Measurements from ENCODE around the gene IGFL3. TPM values are rescaled to one million over a fixed set of nuclear protein-coding genes. Genes with fewer than 3 reads are reported as not detected.
"Not testable (repeated sequence)": the region's sequence is repeated elsewhere in the genome, so short reads cannot be mapped to it uniquely, and the experiment has no call there.

Gene IGFL3
- total RNA-seq, 1 donor from 2014 or later: not detected

DNA sequence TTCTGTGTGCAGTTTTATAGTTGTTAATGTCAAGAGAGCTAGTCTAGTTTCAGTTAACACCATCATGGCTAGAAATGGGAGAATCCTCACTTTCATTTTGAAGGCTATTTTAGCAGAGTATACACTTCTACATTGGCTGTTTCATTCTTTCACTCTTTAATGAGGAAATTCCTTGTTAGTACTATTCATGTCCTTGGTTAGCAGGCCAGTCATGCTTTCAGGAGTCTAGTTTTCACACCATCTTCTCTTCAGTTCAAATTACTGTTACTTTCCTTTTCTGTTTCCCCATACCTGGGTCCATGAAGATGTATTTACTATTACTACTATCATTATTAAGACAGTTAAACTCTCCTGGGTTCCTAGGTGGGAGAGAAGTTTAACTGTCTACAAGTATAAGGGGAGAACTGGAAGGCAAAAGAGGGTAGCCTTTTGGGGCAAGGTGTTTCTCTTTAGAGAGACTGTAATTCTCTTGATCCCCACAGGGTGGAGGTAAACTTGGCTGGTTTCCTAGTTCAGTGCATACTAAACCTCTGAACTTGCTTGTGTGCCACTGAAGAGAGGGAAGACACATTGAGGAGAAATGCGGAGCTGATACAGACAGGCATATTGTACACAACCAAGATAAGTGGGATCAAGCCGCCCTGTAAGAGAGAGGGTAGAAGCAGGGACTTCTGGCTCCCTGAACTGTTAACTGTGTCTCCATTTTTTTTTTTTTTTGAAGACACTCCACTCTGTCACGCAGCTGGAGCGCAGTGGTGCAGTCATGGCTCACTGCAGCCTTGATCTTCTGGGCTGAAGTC, 42.4 kb downstream of the IGFL3 start:
- peak in 1 of 2 experiments; percentile 58 for DNase-seq (ENCODE audit: low spot score in 2 of 2, unreplicated experiment in 2 of 2)
- Mint-ChIP-seq H3K27me3 (ENCODE audit: low read depth) (peaks cover 19% of the 10 kb centered on the region), H3K9me3 (peaks cover 18% of the 10 kb centered on the region), H3K4me3 (no peak overlapping the region), H3K27ac (no peak overlapping the region), H3K36me3 (peaks cover 9% of the 10 kb centered on the region), H3K4me1 (peaks cover 8% of the 10 kb centered on the region)
- TF ChIP-seq CTCF (IDR thresholded peaks at IDR 0.05; ENCODE audit: unreplicated experiment): peak; percentile 84

- H3K4me1 Mint-ChIP-seq: peaks cover 13% of the 10 kb centered on the region
- no peak overlapping the region for H3K4me3 Mint-ChIP-seq
- TF ChIP-seq CTCF (IDR thresholded peaks at IDR 0.05; ENCODE audit: unreplicated experiment): no peak
- H3K36me3 Mint-ChIP-seq: peaks cover 4% of the 10 kb centered on the region
- H3K9me3 Mint-ChIP-seq: peaks cover 5% of the 10 kb centered on the region
- DNase-seq (ENCODE audit: low spot score in 2 of 2, unreplicated experiment in 2 of 2): no peak
- H3K27ac Mint-ChIP-seq: no peak overlapping the region
- H3K27me3 Mint-ChIP-seq (ENCODE audit: low read depth): peaks cover 34% of the 10 kb centered on the region
These were observed 43.9 kb downstream of the IGFL3 start for GRCh38 chr19:46080561-46080960.

DNA sequence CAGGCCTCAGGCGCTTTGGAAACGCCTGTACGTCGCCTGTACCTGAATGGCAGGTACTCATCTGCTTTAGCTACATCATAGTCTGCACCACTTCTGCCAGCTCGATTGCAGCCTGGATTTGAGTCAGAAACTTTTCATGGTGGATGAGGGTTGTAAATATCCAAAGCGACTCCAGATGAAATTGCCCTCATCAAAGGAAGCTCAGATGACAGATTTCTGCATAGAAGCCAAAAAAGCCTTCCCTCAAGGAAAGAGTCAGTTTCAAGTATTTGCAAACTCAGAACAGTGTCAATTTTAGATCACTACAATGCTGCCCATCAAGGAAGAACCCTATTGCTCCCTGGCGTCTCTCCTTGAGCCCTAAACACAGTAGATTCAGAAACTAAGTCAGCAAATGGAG, 44.9 kb downstream of the IGFL3 start:
- H3K4me1 Mint-ChIP-seq: peaks cover 13% of the 10 kb centered on the region
- no peak for DNase-seq (ENCODE audit: low spot score in 2 of 2, unreplicated experiment in 2 of 2)
- no peaks in the 10 kb centered on the region for H3K36me3 Mint-ChIP-seq
- peaks cover 40% of the 10 kb centered on the region for H3K27me3 Mint-ChIP-seq (ENCODE audit: low read depth)
- H3K27ac Mint-ChIP-seq: no peak overlapping the region
- no peaks in the 10 kb centered on the region for H3K9me3 Mint-ChIP-seq
- no peak overlapping the region for H3K4me3 Mint-ChIP-seq
- no peak for TF ChIP-seq CTCF (IDR thresholded peaks at IDR 0.05; ENCODE audit: unreplicated experiment)

- DNase-seq (ENCODE audit: low spot score in 2 of 2, unreplicated experiment in 2 of 2); H3K27ac Mint-ChIP-seq; H3K36me3 Mint-ChIP-seq; H3K4me3 Mint-ChIP-seq; H3K9me3 Mint-ChIP-seq: not testable (repeated sequence)
- Mint-ChIP-seq H3K27me3 (ENCODE audit: low read depth) (peaks cover 47% of the 10 kb centered on the region), H3K4me1 (peaks cover 13% of the 10 kb centered on the region)
- peak; percentile 46 for TF ChIP-seq CTCF (IDR thresholded peaks at IDR 0.05; ENCODE audit: unreplicated experiment)
These were observed 45.7 kb downstream of the IGFL3 start for GRCh38 chr19:46078573-46079332.

- H3K9me3 Mint-ChIP-seq: no peaks in the 10 kb centered on the region
- peaks cover 13% of the 10 kb centered on the region for H3K4me1 Mint-ChIP-seq
- H3K4me3 Mint-ChIP-seq: peak overlapping the region; percentile 80
- H3K36me3 Mint-ChIP-seq: no peaks in the 10 kb centered on the region
- H3K27ac Mint-ChIP-seq: no peak overlapping the region
- no peak for DNase-seq (ENCODE audit: low spot score in 2 of 2, unreplicated experiment in 2 of 2)
- peak; percentile 20 for TF ChIP-seq CTCF (IDR thresholded peaks at IDR 0.05; ENCODE audit: unreplicated experiment)
- peaks cover 55% of the 10 kb centered on the region for H3K27me3 Mint-ChIP-seq (ENCODE audit: low read depth)
These were observed 46.7 kb downstream of the IGFL3 start for GRCh38 chr19:46077815-46078167.
